Right atrium auricular region (tissue), 2 donors: ENCODE data around the gene TMEM235. TPM values are rescaled to one million over a fixed set of nuclear protein-coding genes. Genes with fewer than 3 reads are reported as not detected.
"Not testable (repeated sequence)": the region's sequence is repeated elsewhere in the genome, so short reads cannot be mapped to it uniquely, and the experiment has no call there.

Source experiments
- DNase-seq: peaks from one replicate; pipeline ENCODE4 v3.0.0-alpha.2; 2019; ENCODE audit warnings: low spot score
- H3K27ac ChIP-seq, 2 donors: fragments of 200-600 bp; sonication (generic); 1 replicate in 1 of 2; 2 replicates in 1 of 2; pipeline ENCODE4 v1.5.1; 2016 to 2019
- H3K27me3 ChIP-seq, 2 donors: fragments of 200-600 bp; sonication (generic); one replicate each; pipeline versions ENCODE4 v1.5.1 to v1.6.0; 2017 to 2019
- H3K36me3 ChIP-seq: fragments of 200-600 bp; sonication (generic); one replicate; pipeline ENCODE4 v1.5.1; 2016
- H3K4me1 ChIP-seq, 2 donors: fragments of 200-600 bp; sonication (generic); one replicate each; pipeline versions ENCODE4 v1.5.1 to v1.6.0; 2017 to 2019
- H3K4me3 ChIP-seq, 2 donors: fragments of 200-600 bp; sonication (generic); 1 replicate in 1 of 2; 2 replicates in 1 of 2; pipeline ENCODE4 v1.5.1; 2017 to 2019; ENCODE audit warnings: mild to moderate bottlenecking in 1 of 2, moderate library complexity in 1 of 2
- H3K9me3 ChIP-seq, 2 donors: fragments of 200-600 bp; sonication (generic); one replicate each; pipeline ENCODE4 v1.5.1; 2019
- CTCF ChIP-seq, 2 donors: fragments of 200-600 bp; sonication (generic); IDR thresholded peaks; one replicate each; pipeline ENCODE4 v1.5.1; 2019; ENCODE audit warnings: antibody characterized with exemption in 2 of 2
- total RNA-seq, 2 donors: library from RNA; depleted of rRNA; stranded (reverse); fragments of >200 nt; gene quantifications; one replicate each; pipeline ENCODE4 v1.1.0, GENCODE V29; 2016

Gene TMEM235
- total RNA-seq, 2 donors from 2014 or later: not detected

GRCh38 chr17:78231991-78232858, 794 bp downstream of the TMEM235 start:
- H3K4me3 ChIP-seq: no peak overlapping the region
- no peaks in the 10 kb centered on the region for H3K9me3 ChIP-seq
- H3K4me1 ChIP-seq: peaks cover 0 to 3% of the 10 kb centered on the region in 2 donors
- H3K27ac ChIP-seq: no peak overlapping the region
- DNase-seq: no peak
- H3K36me3 ChIP-seq: no peaks in the 10 kb centered on the region
- peaks cover 0 to 14% of the 10 kb centered on the region in 2 donors for H3K27me3 ChIP-seq
- TF ChIP-seq CTCF (IDR thresholded peaks at IDR 0.05): no peak

GRCh38 chr17:78232859-78233173, 1.4 kb downstream of the TMEM235 start:
- Histone ChIP-seq H3K4me1 (peaks cover 0 to 3% of the 10 kb centered on the region in 2 donors), H3K36me3 (no peaks in the 10 kb centered on the region), H3K27ac (no peak overlapping the region), H3K4me3 (no peak overlapping the region), H3K9me3 (no peaks in the 10 kb centered on the region), H3K27me3 (peaks cover 0 to 14% of the 10 kb centered on the region in 2 donors)
- no peak for TF ChIP-seq CTCF (IDR thresholded peaks at IDR 0.05)
- DNase-seq: no peak

GRCh38 chr17:78233678-78234077, 2.2 kb downstream of the TMEM235 start:
- Histone ChIP-seq H3K4me3 (no peak overlapping the region), H3K36me3 (no peaks in the 10 kb centered on the region), H3K4me1 (peaks cover 0 to 3% of the 10 kb centered on the region in 2 donors), H3K9me3 (no peaks in the 10 kb centered on the region), H3K27ac (no peak overlapping the region), H3K27me3 (peaks cover 0 to 14% of the 10 kb centered on the region in 2 donors)
- TF ChIP-seq CTCF (IDR thresholded peaks at IDR 0.05): no peak
- no peak for DNase-seq

GRCh38 chr17:78234261-78234865, 2.9 kb downstream of the TMEM235 start:
- H3K4me3 ChIP-seq: no peak overlapping the region
- DNase-seq: no peak
- no peak overlapping the region for H3K27ac ChIP-seq
- no peak for TF ChIP-seq CTCF (IDR thresholded peaks at IDR 0.05)
- no peaks in the 10 kb centered on the region for H3K9me3 ChIP-seq
- H3K27me3 ChIP-seq: peaks cover 0 to 14% of the 10 kb centered on the region in 2 donors
- H3K4me1 ChIP-seq: peaks cover 0 to 3% of the 10 kb centered on the region in 2 donors
- H3K36me3 ChIP-seq: no peaks in the 10 kb centered on the region

- not testable (repeated sequence) for H3K27ac ChIP-seq, H3K4me3 ChIP-seq, H3K36me3 ChIP-seq, DNase-seq, H3K9me3 ChIP-seq, H3K4me1 ChIP-seq
- peaks cover 0 to 14% of the 10 kb centered on the region in 2 donors for H3K27me3 ChIP-seq
Measured at GRCh38 chr17:78235022-78235421, 3.6 kb downstream of the TMEM235 start.

- Histone ChIP-seq H3K4me3 (no peak overlapping the region), H3K4me1 (peaks cover 0 to 3% of the 10 kb centered on the region in 2 donors), H3K36me3 (no peaks in the 10 kb centered on the region), H3K9me3 (no peaks in the 10 kb centered on the region), H3K27me3 (peaks cover 0 to 14% of the 10 kb centered on the region in 2 donors), H3K27ac (no peak overlapping the region)
- DNase-seq: no peak
- TF ChIP-seq CTCF (IDR thresholded peaks at IDR 0.05): no peak
Measured at GRCh38 chr17:78235885-78236284, 4.5 kb downstream of the TMEM235 start.
